Activated CD8-positive, alpha-beta T cell treated with anti-CD3 and anti-CD28 coated beads for 36 hours (primary cell): ENCODE measurements around the gene EHD4. TPM values are rescaled to one million over a fixed set of nuclear protein-coding genes. Genes with fewer than 3 reads are reported as not detected.

Experiments used
- ATAC-seq: fragments of 200-7000 bp; cut with Tn5 transposase; one replicate; pipeline ENCODE4 v1.10.0; 2021; ENCODE audit warnings: mild to moderate bottlenecking, moderate library complexity
- CTCF ChIA-PET: fragments of 350-600 bp; sonication (Branson Sonifier 250); formaldehyde crosslinking; loops from one replicate; lab custom pipeline; 2021; ENCODE audit warnings: antibody characterized with exemption; lab: Charles Lee
- POLR2A ChIA-PET: fragments of 350-600 bp; sonication (Branson Sonifier 250); formaldehyde crosslinking; loops from one replicate; lab custom pipeline; 2021; ENCODE audit warnings: antibody characterized with exemption; lab: Charles Lee
- DNase-seq: peaks from one replicate; pipeline ENCODE4 v3.0.0-alpha.2; 2020
- H3K27ac Mint-ChIP-seq: one replicate; pipeline ENCODE4 v1.8.0; 2021; ENCODE audit warnings: mild to moderate bottlenecking, mixed read lengths
- H3K27me3 Mint-ChIP-seq: one replicate; pipeline ENCODE4 v1.8.0; 2021; ENCODE audit warnings: mixed read lengths
- H3K36me3 Mint-ChIP-seq: one replicate; pipeline ENCODE4 v1.8.0; 2021; ENCODE audit warnings: low read depth, mixed read lengths
- H3K4me1 Mint-ChIP-seq: one replicate; pipeline ENCODE4 v1.8.0; 2021; ENCODE audit warnings: low read depth, mixed read lengths
- H3K4me3 Mint-ChIP-seq: one replicate; pipeline ENCODE4 v1.8.0; 2021; ENCODE audit warnings: mild to moderate bottlenecking, moderate library complexity, mixed read lengths
- H3K9me3 Mint-ChIP-seq: one replicate; pipeline ENCODE4 v1.8.0; 2021; ENCODE audit warnings: mixed read lengths
- intact Hi-C: fragments of 100-400 bp; cut with micrococcal nuclease; formaldehyde crosslinking; loops from one replicate; pipeline ENCODE4 v1.10.0; 2022
- total RNA-seq, 2 experiments: library from RNA; stranded (reverse); gene quantifications; one replicate each; pipeline ENCODE4 v1.2.3, GENCODE V29; 2021
- TF ChIP-seq, protein P1 (sequence below): fragments of 200-600 bp; IDR thresholded peaks from one replicate; pipeline ENCODE4 v1.8.0; 2022; ENCODE audit warnings: antibody characterized with exemption, mild to moderate bottlenecking

The EHD4 gene
- total RNA-seq, 2 experiments from 2014 or later, result 22.3 to 22.6 TPM

DNA sequence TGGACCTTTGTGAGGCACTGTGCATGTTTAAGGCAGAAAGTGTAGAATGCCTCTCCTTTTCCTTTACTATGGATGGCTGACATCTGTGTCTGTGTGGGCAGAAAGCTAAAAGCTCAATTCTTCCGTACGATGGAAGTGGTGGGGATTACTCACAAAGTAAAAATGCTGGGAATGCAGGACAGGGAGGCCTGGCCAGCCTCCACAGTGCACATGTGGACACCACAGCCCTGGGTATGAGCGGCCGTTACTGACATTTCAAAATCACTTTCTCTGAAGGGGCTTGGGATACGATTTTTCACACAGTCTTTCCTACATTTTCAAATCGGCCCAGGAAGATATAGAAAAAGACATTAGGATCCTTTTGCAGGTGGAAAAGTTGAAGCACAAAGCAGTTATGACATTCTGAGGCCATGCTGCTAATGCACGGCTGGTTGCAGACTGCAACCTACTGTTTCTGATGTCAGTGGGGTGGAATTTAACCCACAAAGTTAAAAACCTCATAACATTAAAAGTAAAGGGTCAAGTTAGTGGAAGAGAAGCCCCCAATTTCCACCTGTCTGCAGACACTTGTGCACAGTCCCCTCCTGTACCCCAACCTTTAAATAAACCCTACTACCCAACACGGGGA, 27.9 kb downstream of the EHD4 start:
- no peak overlapping the region for H3K27ac Mint-ChIP-seq
- peaks cover 16% of the 10 kb centered on the region for H3K36me3 Mint-ChIP-seq
- ChIA-PET POLR2A (interaction anchor here (1.2 kb wide), 1 partner anchor 40 kb away, joined by 3 read pairs; no protein-coding TSS in a partner anchor), CTCF (no interaction called here)
- no peaks in the 10 kb centered on the region for H3K9me3 Mint-ChIP-seq
- H3K4me1 Mint-ChIP-seq, result peaks cover 12% of the 10 kb centered on the region
- H3K4me3 Mint-ChIP-seq, result no peak overlapping the region
- TF ChIP-seq, protein P1, sequence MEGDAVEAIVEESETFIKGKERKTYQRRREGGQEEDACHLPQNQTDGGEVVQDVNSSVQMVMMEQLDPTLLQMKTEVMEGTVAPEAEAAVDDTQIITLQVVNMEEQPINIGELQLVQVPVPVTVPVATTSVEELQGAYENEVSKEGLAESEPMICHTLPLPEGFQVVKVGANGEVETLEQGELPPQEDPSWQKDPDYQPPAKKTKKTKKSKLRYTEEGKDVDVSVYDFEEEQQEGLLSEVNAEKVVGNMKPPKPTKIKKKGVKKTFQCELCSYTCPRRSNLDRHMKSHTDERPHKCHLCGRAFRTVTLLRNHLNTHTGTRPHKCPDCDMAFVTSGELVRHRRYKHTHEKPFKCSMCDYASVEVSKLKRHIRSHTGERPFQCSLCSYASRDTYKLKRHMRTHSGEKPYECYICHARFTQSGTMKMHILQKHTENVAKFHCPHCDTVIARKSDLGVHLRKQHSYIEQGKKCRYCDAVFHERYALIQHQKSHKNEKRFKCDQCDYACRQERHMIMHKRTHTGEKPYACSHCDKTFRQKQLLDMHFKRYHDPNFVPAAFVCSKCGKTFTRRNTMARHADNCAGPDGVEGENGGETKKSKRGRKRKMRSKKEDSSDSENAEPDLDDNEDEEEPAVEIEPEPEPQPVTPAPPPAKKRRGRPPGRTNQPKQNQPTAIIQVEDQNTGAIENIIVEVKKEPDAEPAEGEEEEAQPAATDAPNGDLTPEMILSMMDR, result no peak
- ATAC-seq (no peak), DNase-seq (no peak)
- intact Hi-C loops, result no loop called here
- H3K27me3 Mint-ChIP-seq, result no peaks in the 10 kb centered on the region

DNA sequence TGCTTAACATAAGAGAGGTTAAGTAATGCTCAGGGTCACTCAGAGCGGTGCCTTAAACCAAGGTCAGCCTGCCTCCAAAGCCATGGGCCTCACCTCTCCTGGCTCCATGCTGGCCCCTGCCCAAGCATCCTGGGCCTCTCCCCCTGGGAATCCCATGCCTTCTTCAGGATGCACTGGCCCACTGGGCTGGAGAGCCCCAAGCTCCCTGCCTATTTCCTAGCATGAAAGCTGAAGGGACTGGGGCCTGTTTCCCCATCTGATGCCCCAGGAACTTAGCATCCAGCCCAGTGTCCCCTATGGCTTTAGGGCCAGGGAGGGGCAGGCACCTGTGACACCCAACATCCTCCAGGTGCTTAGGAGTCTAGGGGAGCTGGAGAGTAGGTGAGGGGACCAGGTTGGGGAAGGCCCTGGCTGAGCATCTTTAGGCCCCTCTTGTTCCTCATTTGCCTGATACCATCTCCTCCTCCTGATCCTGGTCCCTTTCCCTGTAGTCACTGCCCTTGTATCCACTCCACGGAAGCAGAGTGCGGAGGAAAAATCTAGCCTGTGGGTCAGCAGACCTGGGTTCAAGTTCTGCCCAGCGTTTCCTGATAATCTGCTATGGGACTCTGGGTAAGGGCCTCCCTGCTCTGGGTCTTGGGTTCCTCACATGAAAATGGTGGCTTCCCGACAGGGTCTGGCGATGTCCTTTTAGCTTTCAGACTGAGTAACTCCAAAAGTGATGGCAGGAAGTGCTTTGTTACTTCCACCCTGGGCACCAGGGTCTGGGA, 28.6 kb downstream of the EHD4 start:
- Mint-ChIP-seq H3K36me3 (peaks cover 16% of the 10 kb centered on the region), H3K9me3 (no peaks in the 10 kb centered on the region), H3K4me3 (no peak overlapping the region), H3K4me1 (peaks cover 15% of the 10 kb centered on the region), H3K27me3 (no peaks in the 10 kb centered on the region), H3K27ac (no peak overlapping the region)
- ATAC-seq (no peak), DNase-seq (no peak)
- ChIA-PET CTCF (no interaction called here), POLR2A (interaction anchor here (1.3 kb wide), 1 partner anchor 23 kb away, joined by 3 read pairs; no protein-coding TSS in a partner anchor)
- TF ChIP-seq, protein P1, result no peak
- intact Hi-C loops, result no loop called here

DNA sequence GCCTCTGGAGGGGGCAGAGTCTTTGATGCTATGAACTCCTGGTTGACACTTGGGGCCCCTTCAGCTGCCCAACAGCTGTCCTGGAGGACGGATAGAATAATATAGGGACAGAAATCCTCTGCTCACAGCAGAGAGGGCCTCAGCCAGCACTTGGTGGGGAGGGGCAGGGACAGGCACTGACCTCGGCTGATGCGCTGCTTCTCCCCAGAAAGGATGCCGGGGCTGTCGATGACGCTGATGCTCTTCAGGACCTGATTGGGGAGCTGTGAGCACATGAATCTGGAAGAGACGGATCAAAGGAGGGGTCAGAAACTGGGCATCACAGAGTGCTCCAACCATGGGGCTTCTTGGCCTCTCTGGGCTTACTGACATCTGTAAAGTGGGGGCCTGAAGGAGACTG, 29.5 kb downstream of the EHD4 start:
- H3K27me3 Mint-ChIP-seq, result no peaks in the 10 kb centered on the region
- POLR2A ChIA-PET, result interaction anchor here (0.6 to 1.3 kb wide), 3 partner anchors 11 to 24 kb away, joined by 3 to 4 read pairs (median 3); no protein-coding TSS in a partner anchor
- H3K27ac Mint-ChIP-seq, result no peak overlapping the region
- ATAC-seq (no peak), DNase-seq (no peak)
- TF ChIP-seq, protein P1, result no peak
- peaks cover 20% of the 10 kb centered on the region for H3K4me1 Mint-ChIP-seq
- no peaks in the 10 kb centered on the region for H3K9me3 Mint-ChIP-seq
- CTCF ChIA-PET, result no interaction called here
- intact Hi-C loops, result no loop called here
- H3K36me3 Mint-ChIP-seq, result peaks cover 16% of the 10 kb centered on the region
- H3K4me3 Mint-ChIP-seq, result no peak overlapping the region

DNA sequence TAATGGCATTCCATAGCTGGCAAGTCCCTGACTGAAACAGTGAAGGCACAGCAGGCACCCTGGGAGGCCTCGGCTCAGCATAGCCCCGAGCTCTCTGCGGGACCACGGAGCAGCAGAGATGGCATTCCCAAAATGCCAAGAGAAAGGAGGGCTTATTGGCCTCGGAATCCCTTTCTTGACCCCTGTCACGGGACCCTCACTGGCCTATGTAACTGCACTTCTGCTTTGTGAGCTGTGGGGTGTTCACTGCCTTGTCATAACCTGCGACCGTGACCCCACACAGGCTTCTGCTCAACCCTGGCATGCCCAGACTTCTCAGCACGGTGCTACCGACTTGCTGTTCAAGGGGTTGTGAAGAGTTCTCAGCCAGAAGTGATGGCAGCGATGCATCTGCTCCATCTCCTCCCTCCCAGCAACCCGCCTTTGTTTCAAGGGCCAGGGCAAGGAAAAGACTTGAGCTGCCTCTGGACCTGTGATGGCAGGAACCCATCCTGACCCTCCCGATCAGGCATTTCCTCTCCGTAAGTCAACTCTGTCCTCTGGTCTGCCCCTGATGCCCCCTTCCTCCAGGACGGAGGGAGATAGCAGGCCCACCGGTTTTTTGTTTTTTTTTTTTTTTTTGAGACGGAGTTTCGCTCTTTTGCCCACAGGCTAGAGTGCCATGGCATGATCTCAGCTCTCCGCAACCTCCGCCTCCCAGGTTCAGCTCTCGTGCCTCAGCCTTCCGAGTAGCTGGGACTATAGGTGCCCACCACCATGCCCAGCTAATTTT, 30.5 kb downstream of the EHD4 start:
- Mint-ChIP-seq H3K27ac (no peak overlapping the region), H3K36me3 (peaks cover 21% of the 10 kb centered on the region), H3K27me3 (no peaks in the 10 kb centered on the region), H3K4me1 (peaks cover 30% of the 10 kb centered on the region), H3K4me3 (no peak overlapping the region), H3K9me3 (no peaks in the 10 kb centered on the region)
- CTCF ChIA-PET, result interaction anchor here (0.8 to 1.1 kb wide), 3 partner anchors 9 to 30 kb away, joined by 3 to 4 read pairs (median 3); partner anchors contain the start of gene EHD4
- TF ChIP-seq, protein P1, result no peak
- POLR2A ChIA-PET, result interaction anchor here (0.5 to 1.1 kb wide), 3 partner anchors 12 to 677 kb away, joined by 3 read pairs; no protein-coding TSS in a partner anchor
- intact Hi-C loops, result no loop called here
- ATAC-seq (no peak), DNase-seq (no peak)
